Measurements from ENCODE around the gene ARHGEF18. TPM values are rescaled to one million over a fixed set of nuclear protein-coding genes. Genes with fewer than 3 reads are reported as not detected.

Gene ARHGEF18
- total RNA-seq = 23.0 and 33.2 TPM in 2 replicates

GRCh38 chr19:7348587-7349230, at the start of gene ARHGEF18:
Gene ARHGEF18 (plus strand): TSS chr19:7348937. CDS start chr19:7362891, 13,954 bp downstream.

Other genes with a start within 250 kb of the ARHGEF18 start
- 17.8 and 18.7 TPM in 2 replicates for gene INSR, start 54.5 kb upstream of the ARHGEF18 start, total RNA-seq
- 2.4 and 8.0 TPM in 2 replicates for gene PEX11G, start 140.1 kb downstream of the ARHGEF18 start, total RNA-seq
- 76.1 and 90.6 TPM in 2 replicates for gene ZNF358, start 167.2 kb downstream of the ARHGEF18 start, total RNA-seq
- gene MCOLN1, start 173.7 kb downstream of the ARHGEF18 start, total RNA-seq = 7.2 and 11.0 TPM in 2 replicates
- 55.9 and 59.7 TPM in 2 replicates for gene PNPLA6, start 186.8 kb downstream of the ARHGEF18 start, total RNA-seq
- not detected in 2 replicates for gene CAMSAP3, start 246.9 kb downstream of the ARHGEF18 start, total RNA-seq